Neural progenitor cell (in vitro differentiated cells): Measurements from ENCODE around the gene ABCD2.

Source experiments
- EZH2 ChIP-seq: fragments of 200-600 bp; sonication (generic); IDR thresholded peaks from 2 replicates; pipeline ENCODE4 v1.6.1; 2017; ENCODE audit warnings: antibody characterized with exemption, mild to moderate bottlenecking, moderate library complexity
- EZH2phosphoT487 ChIP-seq: fragments of 200-600 bp; sonication (generic); IDR thresholded peaks from 2 replicates; pipeline ENCODE4 v1.6.1; 2017; ENCODE audit warnings: antibody characterized with exemption
- TF ChIP-seq, protein P1 (sequence below): fragments of 200-600 bp; sonication (generic); IDR thresholded peaks from 2 replicates; pipeline ENCODE4 v1.5.1; 2017; ENCODE audit warnings: antibody characterized with exemption, mild to moderate bottlenecking

DNA sequence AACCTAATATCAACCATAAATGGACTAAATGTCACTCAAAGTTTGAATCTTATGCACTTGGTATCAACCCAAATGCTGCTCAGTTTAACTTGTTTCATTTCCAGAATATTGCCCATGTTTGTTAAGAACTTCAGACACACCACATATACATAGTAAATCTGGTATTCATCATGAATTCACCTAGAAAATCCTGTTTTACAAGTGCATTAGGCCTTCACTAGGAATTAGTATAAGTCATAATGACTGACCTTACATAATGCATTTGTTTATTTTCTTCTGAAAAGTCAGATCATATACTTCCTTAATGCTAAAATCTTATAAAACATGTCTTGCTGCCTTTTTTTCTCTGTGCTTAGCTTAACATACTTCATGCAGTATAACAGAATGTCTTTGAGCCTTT is 66.1 kb downstream of the ABCD2 start:
- TF ChIP-seq, protein P1, sequence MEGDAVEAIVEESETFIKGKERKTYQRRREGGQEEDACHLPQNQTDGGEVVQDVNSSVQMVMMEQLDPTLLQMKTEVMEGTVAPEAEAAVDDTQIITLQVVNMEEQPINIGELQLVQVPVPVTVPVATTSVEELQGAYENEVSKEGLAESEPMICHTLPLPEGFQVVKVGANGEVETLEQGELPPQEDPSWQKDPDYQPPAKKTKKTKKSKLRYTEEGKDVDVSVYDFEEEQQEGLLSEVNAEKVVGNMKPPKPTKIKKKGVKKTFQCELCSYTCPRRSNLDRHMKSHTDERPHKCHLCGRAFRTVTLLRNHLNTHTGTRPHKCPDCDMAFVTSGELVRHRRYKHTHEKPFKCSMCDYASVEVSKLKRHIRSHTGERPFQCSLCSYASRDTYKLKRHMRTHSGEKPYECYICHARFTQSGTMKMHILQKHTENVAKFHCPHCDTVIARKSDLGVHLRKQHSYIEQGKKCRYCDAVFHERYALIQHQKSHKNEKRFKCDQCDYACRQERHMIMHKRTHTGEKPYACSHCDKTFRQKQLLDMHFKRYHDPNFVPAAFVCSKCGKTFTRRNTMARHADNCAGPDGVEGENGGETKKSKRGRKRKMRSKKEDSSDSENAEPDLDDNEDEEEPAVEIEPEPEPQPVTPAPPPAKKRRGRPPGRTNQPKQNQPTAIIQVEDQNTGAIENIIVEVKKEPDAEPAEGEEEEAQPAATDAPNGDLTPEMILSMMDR, result no peak
- TF ChIP-seq EZH2 (no peak), EZH2phosphoT487 (no peak)
